ENCODE data around the gene ERCC6.
A peak's percentile ranks its signal among the peaks of the same experiment; 100 is the strongest.

Gene ERCC6

DNA sequence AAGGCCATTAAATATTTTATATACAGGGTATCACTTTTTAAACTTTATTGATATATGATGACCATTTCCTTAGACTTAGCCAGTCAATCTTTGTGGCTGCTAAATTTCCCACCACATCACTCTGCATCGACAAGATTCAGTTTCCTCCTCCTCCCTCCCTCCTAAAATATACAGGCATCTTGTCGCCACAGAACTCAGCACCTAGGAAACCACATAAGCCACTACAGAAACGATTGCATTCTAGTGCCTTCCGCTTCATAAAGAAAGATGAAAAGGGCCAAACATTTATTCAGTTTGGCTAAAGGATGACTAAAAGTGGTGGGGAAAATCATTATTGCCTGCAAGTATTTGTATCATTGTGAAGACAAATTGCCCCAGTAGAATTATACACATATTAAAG, 30.7 kb downstream of the ERCC6 start:
- Histone ChIP-seq H3K4me3 (replicated peaks; ENCODE audit: insufficient read depth, low read length) (no peak overlapping the region), H3K27ac (replicated peaks) (no peak overlapping the region), H3K27me3 (ENCODE audit: insufficient read depth, poor library complexity, severe bottlenecking) (no peaks in the 10 kb centered on the region)
- TF ChIP-seq SPI1 (IDR thresholded peaks at IDR 0.05; ENCODE audit: borderline replicate concordance, low read depth) (no peak), POLR2AphosphoS5 (IDR thresholded peaks at IDR 0.05; ENCODE audit: low read depth) (no peak)
- TF ChIP-seq, protein P1, sequence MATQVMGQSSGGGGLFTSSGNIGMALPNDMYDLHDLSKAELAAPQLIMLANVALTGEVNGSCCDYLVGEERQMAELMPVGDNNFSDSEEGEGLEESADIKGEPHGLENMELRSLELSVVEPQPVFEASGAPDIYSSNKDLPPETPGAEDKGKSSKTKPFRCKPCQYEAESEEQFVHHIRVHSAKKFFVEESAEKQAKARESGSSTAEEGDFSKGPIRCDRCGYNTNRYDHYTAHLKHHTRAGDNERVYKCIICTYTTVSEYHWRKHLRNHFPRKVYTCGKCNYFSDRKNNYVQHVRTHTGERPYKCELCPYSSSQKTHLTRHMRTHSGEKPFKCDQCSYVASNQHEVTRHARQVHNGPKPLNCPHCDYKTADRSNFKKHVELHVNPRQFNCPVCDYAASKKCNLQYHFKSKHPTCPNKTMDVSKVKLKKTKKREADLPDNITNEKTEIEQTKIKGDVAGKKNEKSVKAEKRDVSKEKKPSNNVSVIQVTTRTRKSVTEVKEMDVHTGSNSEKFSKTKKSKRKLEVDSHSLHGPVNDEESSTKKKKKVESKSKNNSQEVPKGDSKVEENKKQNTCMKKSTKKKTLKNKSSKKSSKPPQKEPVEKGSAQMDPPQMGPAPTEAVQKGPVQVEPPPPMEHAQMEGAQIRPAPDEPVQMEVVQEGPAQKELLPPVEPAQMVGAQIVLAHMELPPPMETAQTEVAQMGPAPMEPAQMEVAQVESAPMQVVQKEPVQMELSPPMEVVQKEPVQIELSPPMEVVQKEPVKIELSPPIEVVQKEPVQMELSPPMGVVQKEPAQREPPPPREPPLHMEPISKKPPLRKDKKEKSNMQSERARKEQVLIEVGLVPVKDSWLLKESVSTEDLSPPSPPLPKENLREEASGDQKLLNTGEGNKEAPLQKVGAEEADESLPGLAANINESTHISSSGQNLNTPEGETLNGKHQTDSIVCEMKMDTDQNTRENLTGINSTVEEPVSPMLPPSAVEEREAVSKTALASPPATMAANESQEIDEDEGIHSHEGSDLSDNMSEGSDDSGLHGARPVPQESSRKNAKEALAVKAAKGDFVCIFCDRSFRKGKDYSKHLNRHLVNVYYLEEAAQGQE (IDR thresholded peaks at IDR 0.05; ENCODE audit: insufficient replicate concordance, low read depth): no peak
- peak in 1 of 2 experiments; percentile 45 for DNase-seq (ENCODE audit: low read depth in 1 of 2, low spot score in 1 of 2)

DNA sequence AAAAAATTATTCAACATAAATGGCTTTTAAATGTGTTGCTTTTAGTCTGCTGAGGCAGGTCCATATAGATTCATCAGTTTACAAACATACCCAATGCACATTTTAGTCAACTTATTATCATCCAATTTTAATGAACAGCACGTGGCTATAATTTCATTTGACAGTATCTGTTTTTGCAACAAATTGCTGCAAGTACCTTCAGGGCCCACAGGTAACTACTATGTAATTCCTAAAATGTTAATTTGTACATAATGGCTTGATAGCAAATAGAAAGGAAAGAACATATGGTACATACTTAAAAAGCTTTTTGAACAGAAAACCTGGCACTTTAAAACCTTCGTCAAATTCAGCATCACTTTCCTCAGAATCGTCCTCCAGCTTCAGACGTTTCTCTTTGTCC, 33.3 kb downstream of the ERCC6 start:
- H3K4me3 ChIP-seq (replicated peaks; ENCODE audit: insufficient read depth, low read length): no peak overlapping the region
- H3K27ac ChIP-seq (replicated peaks): no peak overlapping the region
- TF ChIP-seq, protein P1 (IDR thresholded peaks at IDR 0.05; ENCODE audit: insufficient replicate concordance, low read depth): no peak
- TF ChIP-seq POLR2AphosphoS5 (IDR thresholded peaks at IDR 0.05; ENCODE audit: low read depth): no peak
- TF ChIP-seq SPI1 (IDR thresholded peaks at IDR 0.05; ENCODE audit: borderline replicate concordance, low read depth): no peak
- TF ChIP-seq, protein P2, sequence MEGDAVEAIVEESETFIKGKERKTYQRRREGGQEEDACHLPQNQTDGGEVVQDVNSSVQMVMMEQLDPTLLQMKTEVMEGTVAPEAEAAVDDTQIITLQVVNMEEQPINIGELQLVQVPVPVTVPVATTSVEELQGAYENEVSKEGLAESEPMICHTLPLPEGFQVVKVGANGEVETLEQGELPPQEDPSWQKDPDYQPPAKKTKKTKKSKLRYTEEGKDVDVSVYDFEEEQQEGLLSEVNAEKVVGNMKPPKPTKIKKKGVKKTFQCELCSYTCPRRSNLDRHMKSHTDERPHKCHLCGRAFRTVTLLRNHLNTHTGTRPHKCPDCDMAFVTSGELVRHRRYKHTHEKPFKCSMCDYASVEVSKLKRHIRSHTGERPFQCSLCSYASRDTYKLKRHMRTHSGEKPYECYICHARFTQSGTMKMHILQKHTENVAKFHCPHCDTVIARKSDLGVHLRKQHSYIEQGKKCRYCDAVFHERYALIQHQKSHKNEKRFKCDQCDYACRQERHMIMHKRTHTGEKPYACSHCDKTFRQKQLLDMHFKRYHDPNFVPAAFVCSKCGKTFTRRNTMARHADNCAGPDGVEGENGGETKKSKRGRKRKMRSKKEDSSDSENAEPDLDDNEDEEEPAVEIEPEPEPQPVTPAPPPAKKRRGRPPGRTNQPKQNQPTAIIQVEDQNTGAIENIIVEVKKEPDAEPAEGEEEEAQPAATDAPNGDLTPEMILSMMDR (IDR thresholded peaks at IDR 0.05; ENCODE audit: insufficient read depth, low read length): no peak
- TF ChIP-seq GABPA (IDR thresholded peaks at IDR 0.05; ENCODE audit: low read depth): no peak
- no peak for DNase-seq (ENCODE audit: low read depth in 1 of 2, low spot score in 1 of 2)
- no peaks in the 10 kb centered on the region for H3K27me3 ChIP-seq (ENCODE audit: insufficient read depth, poor library complexity, severe bottlenecking)

DNA sequence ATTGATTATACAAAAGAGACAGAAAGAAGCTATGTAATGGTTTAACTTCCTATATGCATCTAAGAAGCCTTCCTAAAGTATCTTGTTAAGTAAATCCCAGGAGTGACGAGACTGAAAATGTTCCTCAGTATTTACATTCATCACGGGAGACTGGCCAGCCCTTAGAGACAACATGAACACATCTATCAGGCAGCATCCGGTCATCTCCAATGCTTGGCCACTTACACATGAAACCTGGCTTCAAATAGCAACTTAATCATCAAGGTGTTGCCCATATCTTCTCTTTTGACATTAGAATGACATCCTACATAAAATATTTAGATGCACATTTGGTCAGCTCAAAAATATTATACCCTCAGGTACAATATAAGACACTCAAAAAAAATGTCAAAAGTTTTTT, 33.8 kb downstream of the ERCC6 start:
- TF ChIP-seq SPI1 (IDR thresholded peaks at IDR 0.05; ENCODE audit: borderline replicate concordance, low read depth): no peak
- TF ChIP-seq, protein P2 (IDR thresholded peaks at IDR 0.05; ENCODE audit: insufficient read depth, low read length): no peak
- no peak overlapping the region for H3K4me3 ChIP-seq (replicated peaks; ENCODE audit: insufficient read depth, low read length)
- DNase-seq (ENCODE audit: low read depth in 1 of 2, low spot score in 1 of 2): no peak
- H3K27me3 ChIP-seq (ENCODE audit: insufficient read depth, poor library complexity, severe bottlenecking): no peaks in the 10 kb centered on the region
- no peak overlapping the region for H3K27ac ChIP-seq (replicated peaks)

DNA sequence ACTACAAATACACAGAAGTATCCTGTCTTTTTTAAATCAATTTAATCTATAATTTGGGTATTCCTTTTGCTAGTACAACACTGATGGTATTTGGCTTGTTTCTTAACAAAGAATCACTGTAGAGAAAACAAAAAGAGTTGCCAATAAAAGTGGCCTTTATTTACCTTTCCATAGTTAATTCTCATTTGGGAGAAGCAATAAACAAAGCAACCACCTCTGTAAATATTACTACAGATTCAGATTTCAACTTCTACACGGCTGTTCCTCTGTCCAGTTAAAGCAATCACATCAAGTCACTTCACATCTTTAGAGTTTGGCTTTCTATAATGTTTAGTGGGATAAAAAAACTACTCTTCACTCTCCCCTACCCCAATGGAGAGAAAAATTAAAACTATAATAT, 34.4 kb downstream of the ERCC6 start:
- DNase-seq (ENCODE audit: low read depth in 1 of 2, low spot score in 1 of 2): no peak

More for the DNA sequence above, 34.4 kb downstream of the ERCC6 start:
- Histone ChIP-seq H3K27me3 (ENCODE audit: insufficient read depth, poor library complexity, severe bottlenecking) (no peaks in the 10 kb centered on the region), H3K27ac (replicated peaks) (no peak overlapping the region), H3K4me3 (replicated peaks; ENCODE audit: insufficient read depth, low read length) (no peak overlapping the region)
- TF ChIP-seq, protein P1 (IDR thresholded peaks at IDR 0.05; ENCODE audit: insufficient replicate concordance, low read depth): no peak
- TF ChIP-seq, protein P2 (IDR thresholded peaks at IDR 0.05; ENCODE audit: insufficient read depth, low read length): no peak
- TF ChIP-seq POLR2AphosphoS5 (IDR thresholded peaks at IDR 0.05; ENCODE audit: low read depth): no peak
- TF ChIP-seq GABPA (IDR thresholded peaks at IDR 0.05; ENCODE audit: low read depth): no peak
- TF ChIP-seq SPI1 (IDR thresholded peaks at IDR 0.05; ENCODE audit: borderline replicate concordance, low read depth): no peak

Data from HL-60 (cell line).